Activated naive CD8-positive, alpha-beta T cell treated with anti-CD3 and anti-CD28 coated beads for 36 hours (primary cell): ENCODE data around the gene PLEKHJ1. TPM values are rescaled to one million over a fixed set of nuclear protein-coding genes. Genes with fewer than 3 reads are reported as not detected.

ENCODE experiments used
- DNase-seq: peaks from one replicate; pipeline ENCODE4 v3.0.0; 2021
- H3K27ac Mint-ChIP-seq: one replicate; pipeline ENCODE4 v1.8.0; 2022; ENCODE audit warnings: mild to moderate bottlenecking, moderate library complexity, mixed read lengths
- H3K27me3 Mint-ChIP-seq: one replicate; pipeline ENCODE4 v1.8.0; 2022; ENCODE audit warnings: mild to moderate bottlenecking, mixed read lengths
- H3K36me3 Mint-ChIP-seq: one replicate; pipeline ENCODE4 v1.8.0; 2021; ENCODE audit warnings: mild to moderate bottlenecking, mixed read lengths
- H3K4me1 Mint-ChIP-seq: one replicate; pipeline ENCODE4 v1.8.0; 2021; ENCODE audit warnings: mixed read lengths
- H3K4me3 Mint-ChIP-seq: one replicate; pipeline ENCODE4 v1.8.0; 2022; ENCODE audit warnings: mild to moderate bottlenecking, moderate library complexity, mixed read lengths
- H3K9me3 Mint-ChIP-seq: one replicate; pipeline ENCODE4 v1.8.0; 2022; ENCODE audit warnings: mixed read lengths
- total RNA-seq, 2 experiments: library from RNA; stranded (reverse); gene quantifications; one replicate each; pipeline ENCODE4 v1.2.3, GENCODE V29; 2021

Gene PLEKHJ1
- total RNA-seq, 2 experiments from 2014 or later, result 82.7 to 84.6 TPM

GRCh38 chr19:2195361-2195760, 40.8 kb downstream of the PLEKHJ1 start:
- no peak for DNase-seq
- Mint-ChIP-seq H3K9me3 (no peaks in the 10 kb centered on the region), H3K27ac (no peak overlapping the region), H3K4me1 (peaks cover 2% of the 10 kb centered on the region), H3K27me3 (no peaks in the 10 kb centered on the region), H3K36me3 (peaks cover 14% of the 10 kb centered on the region), H3K4me3 (no peak overlapping the region)

DNA sequence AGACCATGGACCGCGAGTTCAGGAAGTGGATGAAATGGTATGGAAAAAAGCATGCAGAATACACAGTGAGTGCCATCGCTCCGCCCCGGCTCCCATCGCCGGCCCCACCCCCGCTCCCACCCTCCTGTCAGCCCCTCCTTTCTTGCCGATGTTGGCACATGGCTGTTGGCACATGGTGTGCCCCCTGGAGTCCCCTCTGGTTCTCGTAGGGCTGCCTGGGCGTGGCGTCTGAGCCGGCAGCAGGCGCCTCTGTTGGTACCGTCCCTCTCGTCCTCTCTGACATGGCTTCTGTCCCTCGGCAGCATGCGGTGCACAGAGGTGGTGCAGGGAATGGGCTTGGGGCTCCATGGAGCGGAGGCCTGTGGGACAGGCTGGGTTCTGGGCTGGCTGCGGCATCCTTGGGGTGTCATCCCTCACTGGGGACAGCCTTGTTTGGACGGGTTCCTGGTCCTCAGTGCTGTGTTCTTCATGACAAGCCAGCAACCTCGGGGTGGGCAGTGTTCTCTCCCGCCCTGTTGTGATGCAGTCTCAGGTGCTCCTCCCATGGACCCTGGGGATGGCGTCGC, 41.5 kb downstream of the PLEKHJ1 start:
- no peak overlapping the region for H3K4me3 Mint-ChIP-seq
- peaks cover 14% of the 10 kb centered on the region for H3K36me3 Mint-ChIP-seq
- no peaks in the 10 kb centered on the region for H3K27me3 Mint-ChIP-seq
- no peaks in the 10 kb centered on the region for H3K9me3 Mint-ChIP-seq
- H3K27ac Mint-ChIP-seq, result no peak overlapping the region
- DNase-seq, result no peak
- peaks cover 2% of the 10 kb centered on the region for H3K4me1 Mint-ChIP-seq

DNA sequence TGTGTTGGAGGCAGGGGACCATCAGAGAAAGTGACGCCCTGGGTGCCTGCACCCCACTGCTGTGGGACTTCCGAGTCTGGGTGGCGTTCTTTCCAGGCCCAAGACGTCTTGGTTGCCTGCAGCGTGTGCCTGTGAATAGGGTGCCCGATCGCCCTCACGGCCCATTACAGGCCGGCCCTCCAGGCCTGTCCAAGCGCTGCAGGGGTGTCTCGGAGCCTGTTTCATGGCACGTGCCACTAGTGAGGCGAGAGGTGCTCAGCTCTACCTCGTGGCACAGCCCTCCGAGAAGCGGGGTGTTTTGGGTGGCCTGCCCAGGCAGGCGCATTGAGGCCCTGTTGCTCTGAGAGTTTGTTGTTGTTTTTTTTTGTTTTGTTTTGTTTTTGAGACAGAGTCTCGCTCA, 42.3 kb downstream of the PLEKHJ1 start:
- H3K36me3 Mint-ChIP-seq, result peaks cover 14% of the 10 kb centered on the region

GRCh38 chr19:2192862-2193261, 43.3 kb downstream of the PLEKHJ1 start:
- peaks cover 14% of the 10 kb centered on the region for H3K36me3 Mint-ChIP-seq
- H3K4me3 Mint-ChIP-seq, result no peak overlapping the region
- no peak for DNase-seq
- H3K9me3 Mint-ChIP-seq, result no peaks in the 10 kb centered on the region
- peaks cover 4% of the 10 kb centered on the region for H3K4me1 Mint-ChIP-seq
- no peak overlapping the region for H3K27ac Mint-ChIP-seq
- no peaks in the 10 kb centered on the region for H3K27me3 Mint-ChIP-seq

More for the DNA sequence above, 42.3 kb downstream of the PLEKHJ1 start:
- no peak overlapping the region for H3K27ac Mint-ChIP-seq
- H3K4me3 Mint-ChIP-seq, result no peak overlapping the region
- no peaks in the 10 kb centered on the region for H3K27me3 Mint-ChIP-seq
- peaks cover 2% of the 10 kb centered on the region for H3K4me1 Mint-ChIP-seq
- DNase-seq, result no peak
- H3K9me3 Mint-ChIP-seq, result no peaks in the 10 kb centered on the region

- H3K4me1 Mint-ChIP-seq, result peaks cover 6% of the 10 kb centered on the region
- no peak for DNase-seq
- H3K27me3 Mint-ChIP-seq, result no peaks in the 10 kb centered on the region
- H3K36me3 Mint-ChIP-seq, result peaks cover 14% of the 10 kb centered on the region
- no peak overlapping the region for H3K27ac Mint-ChIP-seq
- H3K9me3 Mint-ChIP-seq, result no peaks in the 10 kb centered on the region
- no peak overlapping the region for H3K4me3 Mint-ChIP-seq
These were observed 44.4 kb downstream of the PLEKHJ1 start for GRCh38 chr19:2191456-2192310.

- Mint-ChIP-seq H3K4me1 (peaks cover 6% of the 10 kb centered on the region), H3K27me3 (no peaks in the 10 kb centered on the region), H3K4me3 (no peak overlapping the region), H3K9me3 (no peaks in the 10 kb centered on the region), H3K36me3 (peaks cover 13% of the 10 kb centered on the region), H3K27ac (no peak overlapping the region)
- no peak for DNase-seq
These were observed 45.2 kb downstream of the PLEKHJ1 start for GRCh38 chr19:2190848-2191455.

GRCh38 chr19:2189880-2190279, 46.2 kb downstream of the PLEKHJ1 start:
- Mint-ChIP-seq H3K36me3 (peaks cover 20% of the 10 kb centered on the region), H3K27ac (no peak overlapping the region), H3K9me3 (no peaks in the 10 kb centered on the region), H3K27me3 (no peaks in the 10 kb centered on the region), H3K4me1 (peaks cover 6% of the 10 kb centered on the region), H3K4me3 (no peak overlapping the region)
- no peak for DNase-seq

GRCh38 chr19:2188708-2189385, 47.3 kb downstream of the PLEKHJ1 start:
- no peak overlapping the region for H3K27ac Mint-ChIP-seq
- H3K4me3 Mint-ChIP-seq, result no peak overlapping the region
- DNase-seq, result no peak
- H3K36me3 Mint-ChIP-seq, result peaks cover 23% of the 10 kb centered on the region
- peaks cover 6% of the 10 kb centered on the region for H3K4me1 Mint-ChIP-seq
- H3K9me3 Mint-ChIP-seq, result no peaks in the 10 kb centered on the region
- H3K27me3 Mint-ChIP-seq, result no peaks in the 10 kb centered on the region

DNA sequence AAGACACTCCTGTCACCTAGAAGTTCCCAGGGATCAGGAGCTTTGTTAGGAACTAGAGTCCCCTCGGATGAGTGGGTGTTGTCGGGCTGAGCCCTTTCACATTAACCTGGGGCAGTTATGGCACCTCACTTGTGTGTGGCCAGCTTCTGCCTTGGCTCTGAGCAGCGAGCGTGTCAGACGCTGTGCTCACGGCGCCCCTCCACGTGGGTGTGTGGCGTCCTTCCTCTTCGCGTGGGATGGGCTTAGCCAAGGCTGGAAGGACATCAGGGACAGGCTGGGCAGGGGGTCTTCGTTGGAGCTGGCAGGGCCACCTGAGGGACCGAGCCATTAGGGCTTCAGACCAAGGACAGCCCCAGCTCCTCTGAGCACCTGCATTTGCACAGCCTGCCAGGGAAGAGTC, 49.0 kb downstream of the PLEKHJ1 start:
- Mint-ChIP-seq H3K27me3 (no peaks in the 10 kb centered on the region), H3K27ac (no peak overlapping the region), H3K9me3 (no peaks in the 10 kb centered on the region), H3K36me3 (peaks cover 15% of the 10 kb centered on the region), H3K4me3 (no peak overlapping the region), H3K4me1 (peaks cover 4% of the 10 kb centered on the region)
- no peak for DNase-seq

GRCh38 chr19:2186071-2186846, 49.9 kb downstream of the PLEKHJ1 start:
- Mint-ChIP-seq H3K27me3 (no peaks in the 10 kb centered on the region), H3K9me3 (no peaks in the 10 kb centered on the region), H3K4me3 (no peak overlapping the region), H3K36me3 (peaks cover 15% of the 10 kb centered on the region), H3K27ac (no peak overlapping the region), H3K4me1 (peaks cover 4% of the 10 kb centered on the region)
- DNase-seq, result no peak

- Mint-ChIP-seq H3K9me3 (no peaks in the 10 kb centered on the region), H3K27me3 (no peaks in the 10 kb centered on the region), H3K4me3 (no peak overlapping the region), H3K36me3 (peaks cover 13% of the 10 kb centered on the region), H3K4me1 (peaks cover 4% of the 10 kb centered on the region), H3K27ac (no peak overlapping the region)
- no peak for DNase-seq
These were observed 50.4 kb downstream of the PLEKHJ1 start for GRCh38 chr19:2185734-2186070.

DNA sequence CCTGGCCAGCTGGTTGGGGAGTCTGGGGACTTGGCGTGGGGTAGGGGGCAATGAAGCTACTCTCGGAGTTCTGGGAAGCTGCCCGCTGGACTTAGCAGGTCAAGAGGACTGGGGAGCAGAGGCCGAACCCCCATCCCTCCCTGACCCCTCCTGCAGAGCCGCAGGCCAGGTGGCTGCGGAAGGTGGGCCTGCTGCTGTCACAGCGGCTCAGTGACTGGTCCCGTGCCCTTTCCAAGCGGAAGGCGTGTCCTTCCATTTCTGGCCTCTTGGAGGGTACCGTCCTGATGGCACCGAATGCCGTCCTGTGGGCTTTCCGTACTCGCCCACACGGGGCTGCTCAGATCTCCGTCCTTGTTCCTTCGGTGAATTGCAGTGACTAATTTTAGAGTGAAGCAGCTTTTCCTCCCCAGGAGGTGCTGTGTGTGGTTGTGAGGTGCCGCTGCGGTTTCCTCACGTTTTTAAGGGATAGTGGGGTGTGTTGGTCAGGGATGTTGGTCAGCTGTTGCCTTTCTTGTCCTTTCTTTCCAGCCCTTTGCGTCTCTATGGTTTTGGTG, 51.6 kb downstream of the PLEKHJ1 start:
- H3K4me3 Mint-ChIP-seq, result no peak overlapping the region
- no peaks in the 10 kb centered on the region for H3K9me3 Mint-ChIP-seq
- peaks cover 13% of the 10 kb centered on the region for H3K36me3 Mint-ChIP-seq
- no peak overlapping the region for H3K27ac Mint-ChIP-seq
- peaks cover 4% of the 10 kb centered on the region for H3K4me1 Mint-ChIP-seq
- no peaks in the 10 kb centered on the region for H3K27me3 Mint-ChIP-seq
- DNase-seq, result no peak
